ENCODE results near the gene DMD. TPM values are rescaled to one million over a fixed set of nuclear protein-coding genes. Genes with fewer than 3 reads are reported as not detected.
A peak's percentile ranks its signal among the peaks of the same experiment; 100 is the strongest.
"Not testable (repeated sequence)": the region's sequence is repeated elsewhere in the genome, so short reads cannot be mapped to it uniquely, and the experiment has no call there.

The DMD gene
- total RNA-seq, 1 experiment from 2014 or later: 2.2 TPM

DNA sequence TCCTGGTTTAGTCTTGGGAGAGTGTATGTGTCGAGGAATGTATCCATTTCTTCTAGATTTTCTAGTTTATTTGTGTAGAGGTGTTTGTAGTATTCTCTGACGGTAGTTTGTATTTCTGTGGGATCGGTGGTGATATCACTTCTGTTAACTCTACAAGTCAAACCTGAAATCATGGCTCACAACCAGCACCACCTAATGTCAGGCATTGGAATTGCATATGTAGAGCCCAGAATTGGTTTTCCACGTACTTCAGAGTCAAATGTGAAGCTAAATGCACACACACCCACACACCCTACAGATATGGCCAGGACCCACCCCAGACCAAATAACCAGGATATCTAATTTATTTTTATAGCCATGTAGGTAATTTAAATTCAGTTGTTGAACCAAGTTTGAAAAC, 964.7 kb downstream of the DMD start:
- CTCF ChIA-PET; H3K27ac ChIP-seq (ENCODE audit: low read length); in situ Hi-C loops (cut with HindIII; ENCODE audit: low pct_unique_long_range_greater_than_20kb, low sequenced_read_pairs); intact Hi-C loops (cut with micrococcal nuclease; ENCODE audit: unreplicated experiment); H3K4me1 ChIP-seq (ENCODE audit: control insufficient read depth, insufficient read depth, low read length); POLR2A ChIA-PET; ATAC-seq; H3K36me3 ChIP-seq (ENCODE audit: control insufficient read depth, insufficient read depth, low read length); BruUV-seq (replicated peaks); H3K4me3 ChIP-seq (ENCODE audit: low read depth in 2 of 2, low read length in 2 of 2); DNase-seq (ENCODE audit: low read depth, low spot score); H3K27me3 ChIP-seq (ENCODE audit: control insufficient read depth, insufficient read depth, low read length); H3K9me3 ChIP-seq (ENCODE audit: control insufficient read depth, insufficient read depth, low read depth, low read length): not testable (repeated sequence)
- TF ChIP-seq, protein P1, sequence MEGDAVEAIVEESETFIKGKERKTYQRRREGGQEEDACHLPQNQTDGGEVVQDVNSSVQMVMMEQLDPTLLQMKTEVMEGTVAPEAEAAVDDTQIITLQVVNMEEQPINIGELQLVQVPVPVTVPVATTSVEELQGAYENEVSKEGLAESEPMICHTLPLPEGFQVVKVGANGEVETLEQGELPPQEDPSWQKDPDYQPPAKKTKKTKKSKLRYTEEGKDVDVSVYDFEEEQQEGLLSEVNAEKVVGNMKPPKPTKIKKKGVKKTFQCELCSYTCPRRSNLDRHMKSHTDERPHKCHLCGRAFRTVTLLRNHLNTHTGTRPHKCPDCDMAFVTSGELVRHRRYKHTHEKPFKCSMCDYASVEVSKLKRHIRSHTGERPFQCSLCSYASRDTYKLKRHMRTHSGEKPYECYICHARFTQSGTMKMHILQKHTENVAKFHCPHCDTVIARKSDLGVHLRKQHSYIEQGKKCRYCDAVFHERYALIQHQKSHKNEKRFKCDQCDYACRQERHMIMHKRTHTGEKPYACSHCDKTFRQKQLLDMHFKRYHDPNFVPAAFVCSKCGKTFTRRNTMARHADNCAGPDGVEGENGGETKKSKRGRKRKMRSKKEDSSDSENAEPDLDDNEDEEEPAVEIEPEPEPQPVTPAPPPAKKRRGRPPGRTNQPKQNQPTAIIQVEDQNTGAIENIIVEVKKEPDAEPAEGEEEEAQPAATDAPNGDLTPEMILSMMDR (IDR thresholded peaks at IDR 0.05): peak; percentile 21; the same call in 1 of the 2 replicates

DNA sequence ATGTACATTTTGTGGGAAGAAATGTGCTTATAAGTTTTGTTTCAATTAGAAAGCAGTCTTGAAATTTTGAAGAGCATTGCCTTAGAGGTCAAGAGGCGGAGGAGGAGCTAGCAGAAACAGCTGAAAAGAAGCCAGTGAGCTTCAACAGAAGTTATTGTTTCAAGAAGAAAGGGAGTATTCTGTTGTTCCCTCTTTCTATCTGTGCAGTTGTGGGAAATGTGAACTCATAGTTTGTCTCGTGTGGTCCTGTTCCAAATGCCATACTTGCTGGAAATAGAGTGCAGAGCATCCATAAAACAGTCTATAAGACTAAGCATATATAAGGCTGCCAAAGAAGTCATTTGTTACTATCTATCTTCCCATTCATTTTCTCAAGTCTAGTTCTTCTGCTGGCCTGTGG, 1015.7 kb downstream of the DMD start:
- no peak for DNase-seq (ENCODE audit: low read depth, low spot score)
- ATAC-seq: no peak
- Histone ChIP-seq H3K9me3 (ENCODE audit: control insufficient read depth, insufficient read depth, low read depth, low read length) (no peaks in the 10 kb centered on the region), H3K4me1 (ENCODE audit: control insufficient read depth, insufficient read depth, low read length) (no peaks in the 10 kb centered on the region), H3K27me3 (ENCODE audit: control insufficient read depth, insufficient read depth, low read length) (no peaks in the 10 kb centered on the region), H3K27ac (ENCODE audit: low read length) (no peak overlapping the region), H3K36me3 (ENCODE audit: control insufficient read depth, insufficient read depth, low read length) (no peaks in the 10 kb centered on the region), H3K4me3 (ENCODE audit: low read depth in 2 of 2, low read length in 2 of 2) (no peak overlapping the region)
- no TSS peak for BruUV-seq (replicated peaks)
- intact Hi-C loops (cut with micrococcal nuclease; ENCODE audit: unreplicated experiment): no loop called here
- in situ Hi-C loops (cut with HindIII; ENCODE audit: low pct_unique_long_range_greater_than_20kb, low sequenced_read_pairs): no loop called here
- TF ChIP-seq, protein P1 (IDR thresholded peaks at IDR 0.05): no peak
- TF ChIP-seq TCF7L2 (IDR thresholded peaks at IDR 0.05; ENCODE audit: low read depth, low read length): no peak
- TF ChIP-seq SIN3A (IDR thresholded peaks at IDR 0.05; ENCODE audit: borderline replicate concordance, insufficient read depth, low read depth, low read length): no peak
- TF ChIP-seq, protein P2, sequence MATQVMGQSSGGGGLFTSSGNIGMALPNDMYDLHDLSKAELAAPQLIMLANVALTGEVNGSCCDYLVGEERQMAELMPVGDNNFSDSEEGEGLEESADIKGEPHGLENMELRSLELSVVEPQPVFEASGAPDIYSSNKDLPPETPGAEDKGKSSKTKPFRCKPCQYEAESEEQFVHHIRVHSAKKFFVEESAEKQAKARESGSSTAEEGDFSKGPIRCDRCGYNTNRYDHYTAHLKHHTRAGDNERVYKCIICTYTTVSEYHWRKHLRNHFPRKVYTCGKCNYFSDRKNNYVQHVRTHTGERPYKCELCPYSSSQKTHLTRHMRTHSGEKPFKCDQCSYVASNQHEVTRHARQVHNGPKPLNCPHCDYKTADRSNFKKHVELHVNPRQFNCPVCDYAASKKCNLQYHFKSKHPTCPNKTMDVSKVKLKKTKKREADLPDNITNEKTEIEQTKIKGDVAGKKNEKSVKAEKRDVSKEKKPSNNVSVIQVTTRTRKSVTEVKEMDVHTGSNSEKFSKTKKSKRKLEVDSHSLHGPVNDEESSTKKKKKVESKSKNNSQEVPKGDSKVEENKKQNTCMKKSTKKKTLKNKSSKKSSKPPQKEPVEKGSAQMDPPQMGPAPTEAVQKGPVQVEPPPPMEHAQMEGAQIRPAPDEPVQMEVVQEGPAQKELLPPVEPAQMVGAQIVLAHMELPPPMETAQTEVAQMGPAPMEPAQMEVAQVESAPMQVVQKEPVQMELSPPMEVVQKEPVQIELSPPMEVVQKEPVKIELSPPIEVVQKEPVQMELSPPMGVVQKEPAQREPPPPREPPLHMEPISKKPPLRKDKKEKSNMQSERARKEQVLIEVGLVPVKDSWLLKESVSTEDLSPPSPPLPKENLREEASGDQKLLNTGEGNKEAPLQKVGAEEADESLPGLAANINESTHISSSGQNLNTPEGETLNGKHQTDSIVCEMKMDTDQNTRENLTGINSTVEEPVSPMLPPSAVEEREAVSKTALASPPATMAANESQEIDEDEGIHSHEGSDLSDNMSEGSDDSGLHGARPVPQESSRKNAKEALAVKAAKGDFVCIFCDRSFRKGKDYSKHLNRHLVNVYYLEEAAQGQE (IDR thresholded peaks at IDR 0.05; ENCODE audit: insufficient read depth in 1 of 2, low read depth in 2 of 2, low read length in 1 of 2): no peak
- TF ChIP-seq POLR2AphosphoS5 (IDR thresholded peaks at IDR 0.05; ENCODE audit: low read depth, low read length): no peak
- ChIA-PET CTCF (no interaction called here), POLR2A (no interaction called here)

DNA sequence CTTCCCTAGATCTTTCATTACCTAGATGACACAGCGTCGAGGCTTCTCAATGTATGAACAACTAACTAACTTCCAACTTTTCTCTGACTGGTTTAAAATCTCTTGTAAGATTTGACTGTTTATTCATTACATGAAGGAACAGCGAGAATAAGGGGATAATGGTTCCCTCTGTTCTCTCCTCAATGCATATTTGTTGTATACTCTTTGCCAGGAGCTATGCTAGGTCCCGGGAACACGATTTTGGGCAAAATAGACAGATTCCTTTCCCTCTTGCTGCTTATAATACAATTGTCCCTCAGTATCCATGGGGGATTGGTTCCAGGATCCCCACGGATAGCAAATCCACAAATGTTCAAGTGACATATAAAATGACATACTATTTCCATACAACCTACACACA, 1020.0 kb downstream of the DMD start:
- POLR2A ChIA-PET: no interaction called here
- in situ Hi-C loops (cut with HindIII; ENCODE audit: low pct_unique_long_range_greater_than_20kb, low sequenced_read_pairs): no loop called here
- Histone ChIP-seq H3K9me3 (ENCODE audit: control insufficient read depth, insufficient read depth, low read depth, low read length) (no peaks in the 10 kb centered on the region), H3K4me1 (ENCODE audit: control insufficient read depth, insufficient read depth, low read length) (no peaks in the 10 kb centered on the region), H3K27me3 (ENCODE audit: control insufficient read depth, insufficient read depth, low read length) (no peaks in the 10 kb centered on the region), H3K36me3 (ENCODE audit: control insufficient read depth, insufficient read depth, low read length) (no peaks in the 10 kb centered on the region), H3K27ac (ENCODE audit: low read length) (no peak overlapping the region), H3K4me3 (ENCODE audit: low read depth in 2 of 2, low read length in 2 of 2) (no peak overlapping the region)
- intact Hi-C loops (cut with micrococcal nuclease; ENCODE audit: unreplicated experiment): no loop called here
- CTCF ChIA-PET: no interaction called here
- no peak for DNase-seq (ENCODE audit: low read depth, low spot score)
- BruUV-seq (replicated peaks): no TSS peak
- TF ChIP-seq POLR2AphosphoS5 (IDR thresholded peaks at IDR 0.05; ENCODE audit: low read depth, low read length): no peak
- ATAC-seq: no peak

All from Panc1 (cell line).